Measurements from ENCODE around the gene USP25.

Gene USP25

GRCh38 chr21:15904389-15904788, 174.6 kb downstream of the USP25 start:
- no peak for ATAC-seq
- no peak for TF ChIP-seq TSHZ2 (CRISPR knock-in tag; IDR thresholded peaks at IDR 0.05)

- TF ChIP-seq ESRRG (CRISPR knock-in tag; IDR thresholded peaks at IDR 0.05) (no peak), RARB (CRISPR knock-in tag; IDR thresholded peaks at IDR 0.05) (no peak), TOX (CRISPR knock-in tag; IDR thresholded peaks at IDR 0.05; ENCODE audit: borderline replicate concordance) (no peak), ISL1 (CRISPR knock-in tag; IDR thresholded peaks at IDR 0.05) (no peak), ZNF70 (CRISPR knock-in tag; IDR thresholded peaks at IDR 0.05) (no peak), CSRNP3 (CRISPR knock-in tag; IDR thresholded peaks at IDR 0.05) (no peak), CREB5 (CRISPR knock-in tag; IDR thresholded peaks at IDR 0.05; ENCODE audit: low read depth) (no peak), ZC3H10 (CRISPR knock-in tag; IDR thresholded peaks at IDR 0.05) (no peak), SNAI2 (CRISPR knock-in tag; IDR thresholded peaks at IDR 0.05) (no peak), CSDC2 (CRISPR knock-in tag; IDR thresholded peaks at IDR 0.05) (no peak), ZNF8 (CRISPR knock-in tag; IDR thresholded peaks at IDR 0.05) (no peak), PPARA (CRISPR knock-in tag; IDR thresholded peaks at IDR 0.05; ENCODE audit: borderline replicate concordance) (no peak), TCF4 (CRISPR knock-in tag; IDR thresholded peaks at IDR 0.05; ENCODE audit: borderline replicate concordance) (no peak), GLIS3 (CRISPR knock-in tag; IDR thresholded peaks at IDR 0.05) (no peak), OSR1 (CRISPR knock-in tag; IDR thresholded peaks at IDR 0.05) (no peak), ZFP30 (CRISPR knock-in tag; IDR thresholded peaks at IDR 0.05) (no peak), POU6F1 (CRISPR knock-in tag; IDR thresholded peaks at IDR 0.05; ENCODE audit: borderline replicate concordance, low read depth) (no peak), BACH2 (CRISPR knock-in tag; IDR thresholded peaks at IDR 0.05; ENCODE audit: borderline replicate concordance) (no peak), ZFP3 (CRISPR knock-in tag; IDR thresholded peaks at IDR 0.05) (no peak), ARNTL (CRISPR knock-in tag; IDR thresholded peaks at IDR 0.05; ENCODE audit: borderline replicate concordance, low read depth) (no peak)
- no peak for ATAC-seq
Observed at GRCh38 chr21:15908187-15908586, 178.4 kb downstream of the USP25 start.

- no peak for ATAC-seq
- TF ChIP-seq GLIS3 (CRISPR knock-in tag; IDR thresholded peaks at IDR 0.05) (no peak), ZC3H10 (CRISPR knock-in tag; IDR thresholded peaks at IDR 0.05) (no peak), TCF4 (CRISPR knock-in tag; IDR thresholded peaks at IDR 0.05; ENCODE audit: borderline replicate concordance) (no peak), PPARA (CRISPR knock-in tag; IDR thresholded peaks at IDR 0.05; ENCODE audit: borderline replicate concordance) (no peak), ARNTL (CRISPR knock-in tag; IDR thresholded peaks at IDR 0.05; ENCODE audit: borderline replicate concordance, low read depth) (no peak), ZNF565 (CRISPR knock-in tag; conservative IDR thresholded peaks at IDR 0.05; ENCODE audit: low read depth) (no peak), CREB5 (CRISPR knock-in tag; IDR thresholded peaks at IDR 0.05; ENCODE audit: low read depth) (no peak), ZNF70 (CRISPR knock-in tag; IDR thresholded peaks at IDR 0.05) (no peak)
Observed at GRCh38 chr21:15928196-15928595, 198.4 kb downstream of the USP25 start.
